ENCODE results near the gene RAC3. TPM values are rescaled to one million over a fixed set of nuclear protein-coding genes. Genes with fewer than 3 reads are reported as not detected.

Gene RAC3
- total RNA-seq, 2 experiments from 2014 or later, result 6.7 to 7.6 TPM

GRCh38 chr17:82004517-82005455, 26.7 kb upstream of the RAC3 start:
- no peaks in the 10 kb centered on the region for H3K36me3 Mint-ChIP-seq
- no peaks in the 10 kb centered on the region for H3K9me3 Mint-ChIP-seq
- no peak overlapping the region for H3K27ac Mint-ChIP-seq
- POLR2A ChIA-PET, result no interaction called here
- ATAC-seq (ENCODE audit: low read depth) (no peak), DNase-seq (no peak)
- H3K4me1 Mint-ChIP-seq, result peaks cover 6% of the 10 kb centered on the region
- H3K27me3 Mint-ChIP-seq, result no peaks in the 10 kb centered on the region
- no peak overlapping the region for H3K4me3 Mint-ChIP-seq

- Mint-ChIP-seq H3K36me3 (no peaks in the 10 kb centered on the region), H3K9me3 (no peaks in the 10 kb centered on the region), H3K27me3 (no peaks in the 10 kb centered on the region), H3K27ac (no peak overlapping the region), H3K4me1 (peaks cover 6% of the 10 kb centered on the region), H3K4me3 (no peak overlapping the region)
- DNase-seq (no peak), ATAC-seq (ENCODE audit: low read depth) (no peak)
- POLR2A ChIA-PET, result no interaction called here
Measured at GRCh38 chr17:82005701-82006348, 25.7 kb upstream of the RAC3 start.

GRCh38 chr17:82006468-82007227, 24.8 kb upstream of the RAC3 start:
- H3K27me3 Mint-ChIP-seq, result no peaks in the 10 kb centered on the region
- no peak overlapping the region for H3K27ac Mint-ChIP-seq
- H3K36me3 Mint-ChIP-seq, result no peaks in the 10 kb centered on the region
- H3K4me3 Mint-ChIP-seq, result no peak overlapping the region
- H3K9me3 Mint-ChIP-seq, result no peaks in the 10 kb centered on the region
- POLR2A ChIA-PET, result no interaction called here
- peaks cover 6% of the 10 kb centered on the region for H3K4me1 Mint-ChIP-seq
- DNase-seq (no peak), ATAC-seq (ENCODE audit: low read depth) (no peak)

GRCh38 chr17:82007228-82007494, 24.3 kb upstream of the RAC3 start:
- H3K36me3 Mint-ChIP-seq, result no peaks in the 10 kb centered on the region
- H3K9me3 Mint-ChIP-seq, result no peaks in the 10 kb centered on the region
- H3K4me1 Mint-ChIP-seq, result peaks cover 6% of the 10 kb centered on the region
- ATAC-seq (ENCODE audit: low read depth), result no peak
- H3K4me3 Mint-ChIP-seq, result no peak overlapping the region
- no peaks in the 10 kb centered on the region for H3K27me3 Mint-ChIP-seq
- POLR2A ChIA-PET, result no interaction called here
- no peak for DNase-seq
- H3K27ac Mint-ChIP-seq, result no peak overlapping the region

- Mint-ChIP-seq H3K27me3 (no peaks in the 10 kb centered on the region), H3K4me1 (peaks cover 6% of the 10 kb centered on the region), H3K9me3 (no peaks in the 10 kb centered on the region), H3K4me3 (no peak overlapping the region), H3K27ac (no peak overlapping the region), H3K36me3 (no peaks in the 10 kb centered on the region)
- POLR2A ChIA-PET, result no interaction called here
- no peak for DNase-seq
- no peak for ATAC-seq (ENCODE audit: low read depth)
Measured at GRCh38 chr17:82007495-82008257, 23.8 kb upstream of the RAC3 start.

GRCh38 chr17:82008258-82008940, 23.1 kb upstream of the RAC3 start:
- ATAC-seq (ENCODE audit: low read depth), result no peak
- Mint-ChIP-seq H3K4me3 (no peak overlapping the region), H3K27ac (no peak overlapping the region), H3K9me3 (no peaks in the 10 kb centered on the region), H3K36me3 (no peaks in the 10 kb centered on the region), H3K4me1 (peaks cover 6% of the 10 kb centered on the region), H3K27me3 (no peaks in the 10 kb centered on the region)
- POLR2A ChIA-PET, result no interaction called here
- no peak for DNase-seq

- no peak for ATAC-seq (ENCODE audit: low read depth)
- no peaks in the 10 kb centered on the region for H3K9me3 Mint-ChIP-seq
- POLR2A ChIA-PET, result interaction anchor here (1.6 kb wide), 1 partner anchor 12 kb away, joined by 6 read pairs; no protein-coding TSS in a partner anchor
- H3K4me3 Mint-ChIP-seq, result no peak overlapping the region
- peaks cover 6% of the 10 kb centered on the region for H3K4me1 Mint-ChIP-seq
- H3K27ac Mint-ChIP-seq, result no peak overlapping the region
- no peak for DNase-seq
- H3K27me3 Mint-ChIP-seq, result no peaks in the 10 kb centered on the region
- H3K36me3 Mint-ChIP-seq, result no peaks in the 10 kb centered on the region
Measured at GRCh38 chr17:82008941-82009405, 22.5 kb upstream of the RAC3 start.

GRCh38 chr17:82009413-82009812, 22.1 kb upstream of the RAC3 start:
- Mint-ChIP-seq H3K4me3 (no peak overlapping the region), H3K27me3 (no peaks in the 10 kb centered on the region), H3K27ac (no peak overlapping the region), H3K9me3 (no peaks in the 10 kb centered on the region), H3K36me3 (no peaks in the 10 kb centered on the region), H3K4me1 (peaks cover 6% of the 10 kb centered on the region)
- ATAC-seq (ENCODE audit: low read depth) (peak; percentile 19), DNase-seq (no peak)
- POLR2A ChIA-PET, result interaction anchor here (1.6 kb wide), 1 partner anchor 12 kb away, joined by 6 read pairs; no protein-coding TSS in a partner anchor

GRCh38 chr17:82010575-82011525, 20.6 kb upstream of the RAC3 start:
- H3K27ac Mint-ChIP-seq, result no peak overlapping the region
- H3K9me3 Mint-ChIP-seq, result no peaks in the 10 kb centered on the region
- POLR2A ChIA-PET, result interaction anchor here (1.6 kb wide), 1 partner anchor 10 kb away, joined by 6 read pairs; no protein-coding TSS in a partner anchor
- DNase-seq (no peak), ATAC-seq (ENCODE audit: low read depth) (no peak)
- no peaks in the 10 kb centered on the region for H3K27me3 Mint-ChIP-seq
- H3K36me3 Mint-ChIP-seq, result no peaks in the 10 kb centered on the region
- no peak overlapping the region for H3K4me3 Mint-ChIP-seq
- H3K4me1 Mint-ChIP-seq, result peaks cover 6% of the 10 kb centered on the region

GRCh38 chr17:82011617-82012187, 19.8 kb upstream of the RAC3 start:
- POLR2A ChIA-PET, result no interaction called here
- H3K9me3 Mint-ChIP-seq, result no peaks in the 10 kb centered on the region
- no peak for ATAC-seq (ENCODE audit: low read depth)

GRCh38 chr17:82012261-82012639, 19.2 kb upstream of the RAC3 start:
- H3K27ac Mint-ChIP-seq, result no peak overlapping the region
- no peaks in the 10 kb centered on the region for H3K27me3 Mint-ChIP-seq
- ATAC-seq (ENCODE audit: low read depth) (no peak), DNase-seq (no peak)
- H3K4me1 Mint-ChIP-seq, result peaks cover 2% of the 10 kb centered on the region
- POLR2A ChIA-PET, result no interaction called here
- no peak overlapping the region for H3K4me3 Mint-ChIP-seq
- no peaks in the 10 kb centered on the region for H3K36me3 Mint-ChIP-seq
- no peaks in the 10 kb centered on the region for H3K9me3 Mint-ChIP-seq

More at GRCh38 chr17:82011617-82012187, 19.8 kb upstream of the RAC3 start:
- no peak overlapping the region for H3K27ac Mint-ChIP-seq
- H3K27me3 Mint-ChIP-seq, result no peaks in the 10 kb centered on the region
- H3K36me3 Mint-ChIP-seq, result no peaks in the 10 kb centered on the region
- no peak for DNase-seq
- H3K4me1 Mint-ChIP-seq, result peaks cover 2% of the 10 kb centered on the region
- H3K4me3 Mint-ChIP-seq, result no peak overlapping the region
